Activated gamma-delta T cell treated with Interleukin-2 at 50 U/mL for 16 hours (primary cell): ENCODE measurements around the gene ARFGEF3.

Source experiments
- DNase-seq: peaks from one replicate; pipeline ENCODE4 v3.0.0-alpha.2; 2020

ARFGEF3 gene

GRCh38 chr6:138372711-138373463, 211.1 kb downstream of the ARFGEF3 start:
- DNase-seq = no peak

GRCh38 chr6:138374230-138374629, 212.5 kb downstream of the ARFGEF3 start:
- no peak for DNase-seq

DNA sequence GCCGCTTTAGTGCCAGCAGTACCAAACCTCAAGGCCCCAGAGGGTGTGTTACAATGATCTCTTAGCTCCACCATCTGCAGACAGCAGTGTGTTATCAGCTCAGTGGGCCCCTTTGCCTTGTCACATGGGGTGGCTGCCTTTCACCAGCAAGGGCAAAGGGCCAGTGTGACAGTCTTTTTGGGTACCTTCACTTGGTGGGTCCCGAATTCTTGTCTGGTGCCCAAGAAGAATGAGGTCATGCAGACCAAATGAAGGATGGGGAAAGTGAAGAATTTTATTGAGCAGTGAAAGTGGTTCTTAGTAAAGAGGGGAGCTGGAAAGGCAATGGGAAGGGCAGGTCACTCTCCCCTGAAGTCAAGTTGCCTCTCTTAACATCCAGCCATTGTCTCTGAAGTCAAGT, 213.1 kb downstream of the ARFGEF3 start:
- DNase-seq = no peak

GRCh38 chr6:138377042-138377441, 215.3 kb downstream of the ARFGEF3 start:
- no peak for DNase-seq

- no peak for DNase-seq
These were observed 216.1 kb downstream of the ARFGEF3 start, which contains the start of gene SMIM28 for GRCh38 chr6:138377844-138378243. Gene SMIM28, plus strand, starts transcription at chr6:138377905. Its CDS starts 168 bp downstream, at chr6:138378073.

- DNase-seq = no peak
These were observed 216.7 kb downstream of the ARFGEF3 start for GRCh38 chr6:138378463-138378862.

GRCh38 chr6:138382498-138383265, 220.9 kb downstream of the ARFGEF3 start:
- DNase-seq = no peak

DNA sequence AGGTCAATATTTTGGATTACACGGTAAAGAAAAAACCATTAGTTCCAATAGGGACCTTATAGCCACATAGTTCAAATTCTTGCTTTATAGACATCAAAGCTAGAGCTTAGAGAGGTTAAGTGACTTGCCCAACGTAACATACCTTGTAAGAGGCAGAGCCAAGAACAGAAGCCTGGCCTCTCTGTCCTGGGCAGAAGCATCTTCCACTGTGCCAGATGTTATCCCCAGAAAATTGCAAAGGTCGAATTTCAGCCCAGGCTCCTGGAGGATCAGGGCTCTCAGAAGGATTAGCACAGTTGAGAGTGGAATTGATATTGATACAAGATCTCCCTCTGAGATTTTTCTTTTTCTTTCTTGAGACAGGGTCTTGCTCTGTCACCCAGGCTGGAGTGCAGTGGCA, 222.0 kb downstream of the ARFGEF3 start:
- no peak for DNase-seq

GRCh38 chr6:138386897-138387296, 225.2 kb downstream of the ARFGEF3 start:
- DNase-seq = no peak

DNA sequence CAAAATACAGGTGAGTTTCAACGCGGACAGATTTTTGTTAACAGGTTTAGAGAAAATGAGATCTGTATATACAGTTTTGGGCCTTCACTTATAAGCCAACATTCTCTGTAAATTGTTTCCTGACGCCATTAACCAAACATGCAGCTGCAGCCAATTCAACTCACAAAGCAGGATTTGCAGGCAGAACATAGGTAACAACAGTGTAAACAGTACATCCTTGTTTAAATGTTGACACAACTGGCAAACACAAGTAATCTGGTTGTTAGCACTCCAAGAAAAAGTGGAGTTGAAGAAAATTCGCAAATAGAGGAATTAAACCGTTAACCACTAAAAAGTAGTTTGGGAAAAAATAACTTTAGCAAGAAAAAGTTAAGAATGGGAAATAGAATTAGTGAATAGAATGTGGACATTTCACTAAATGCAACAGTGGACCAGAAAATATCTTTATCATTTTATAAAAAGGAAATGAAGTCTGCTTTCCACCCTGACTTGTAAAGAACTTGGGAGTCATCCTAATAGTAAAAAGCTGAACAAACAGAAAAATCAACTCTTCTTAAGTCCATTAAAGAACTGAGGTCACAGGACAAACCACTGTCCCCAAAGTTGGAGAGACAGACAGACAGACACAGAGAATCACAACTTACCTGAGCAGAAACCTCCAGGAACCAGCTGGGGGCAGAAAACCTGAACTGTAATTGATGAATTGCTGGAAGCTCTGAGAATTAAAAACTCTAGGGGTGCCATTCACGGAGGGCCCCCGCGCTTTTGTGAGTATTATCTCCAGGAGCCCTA, 226.0 kb downstream of the ARFGEF3 start:
- no peak for DNase-seq

GRCh38 chr6:138389551-138389950, 227.8 kb downstream of the ARFGEF3 start:
- DNase-seq = no peak
